HG03175 (cell line): ENCODE measurements around the gene LRRC74A.
"Not testable (repeated sequence)": the region's sequence is repeated elsewhere in the genome, so short reads cannot be mapped to it uniquely, and the experiment has no call there.

Source experiments
- ATAC-seq: cut with Tn5 transposase; IDR thresholded peaks from one replicate; pipeline ENCODE4 v1.9.1; 2021; ENCODE audit warnings: mild to moderate bottlenecking, moderate library complexity; ENCODE audit not compliant: unreplicated experiment

LRRC74A gene

GRCh38 chr14:76883447-76883846 lies 57.2 kb downstream of the LRRC74A start:
- ATAC-seq, result no peak

GRCh38 chr14:76884394-76884793 lies 58.2 kb downstream of the LRRC74A start:
- ATAC-seq, result no peak

- ATAC-seq, result no peak
Measured at GRCh38 chr14:76884853-76885276, 58.7 kb downstream of the LRRC74A start.

GRCh38 chr14:76887191-76887590 lies 61.0 kb downstream of the LRRC74A start:
- ATAC-seq, result no peak

- no peak for ATAC-seq
Measured at GRCh38 chr14:76891391-76891790, 65.2 kb downstream of the LRRC74A start.

- no peak for ATAC-seq
Measured at GRCh38 chr14:76894308-76894707, 68.1 kb downstream of the LRRC74A start.

GRCh38 chr14:76898006-76898405 lies 71.8 kb downstream of the LRRC74A start:
- ATAC-seq, result not testable (repeated sequence)

GRCh38 chr14:76900682-76901081 lies 74.5 kb downstream of the LRRC74A start:
- ATAC-seq, result no peak

- no peak for ATAC-seq
Measured at GRCh38 chr14:76901171-76902055, 75.2 kb downstream of the LRRC74A start.

- no peak for ATAC-seq
Measured at GRCh38 chr14:76902591-76902990, 76.4 kb downstream of the LRRC74A start.

- ATAC-seq, result no peak
Measured at GRCh38 chr14:76904100-76904739, 78.0 kb downstream of the LRRC74A start.

GRCh38 chr14:76904740-76905569 lies 78.7 kb downstream of the LRRC74A start:
- peak; percentile 85 for ATAC-seq

GRCh38 chr14:76908834-76909233 lies 82.6 kb downstream of the LRRC74A start:
- peak; percentile 54 for ATAC-seq

- no peak for ATAC-seq
Measured at GRCh38 chr14:76909266-76909665, 83.1 kb downstream of the LRRC74A start.

GRCh38 chr14:76910371-76910890 lies 84.2 kb downstream of the LRRC74A start:
- no peak for ATAC-seq

GRCh38 chr14:76911473-76911872 lies 85.3 kb downstream of the LRRC74A start:
- no peak for ATAC-seq

- not testable (repeated sequence) for ATAC-seq
Measured at GRCh38 chr14:76914533-76915081, 88.4 kb downstream of the LRRC74A start.

- no peak for ATAC-seq
Measured at GRCh38 chr14:76916040-76916715, 90.0 kb downstream of the LRRC74A start.

- no peak for ATAC-seq
Measured at GRCh38 chr14:76917158-76917596, 91.0 kb downstream of the LRRC74A start.

GRCh38 chr14:76917745-76918255 lies 91.6 kb downstream of the LRRC74A start:
- ATAC-seq, result no peak
